HG03342 (cell line): ENCODE results near the gene FDXACB1.
"Not testable (repeated sequence)": the region's sequence is repeated elsewhere in the genome, so short reads cannot be mapped to it uniquely, and the experiment has no call there.

Source experiments
- ATAC-seq: cut with Tn5 transposase; IDR thresholded peaks from one replicate; pipeline ENCODE4 v1.9.1; 2021; ENCODE audit warnings: mild to moderate bottlenecking, moderate library complexity; ENCODE audit not compliant: unreplicated experiment

FDXACB1 gene

DNA sequence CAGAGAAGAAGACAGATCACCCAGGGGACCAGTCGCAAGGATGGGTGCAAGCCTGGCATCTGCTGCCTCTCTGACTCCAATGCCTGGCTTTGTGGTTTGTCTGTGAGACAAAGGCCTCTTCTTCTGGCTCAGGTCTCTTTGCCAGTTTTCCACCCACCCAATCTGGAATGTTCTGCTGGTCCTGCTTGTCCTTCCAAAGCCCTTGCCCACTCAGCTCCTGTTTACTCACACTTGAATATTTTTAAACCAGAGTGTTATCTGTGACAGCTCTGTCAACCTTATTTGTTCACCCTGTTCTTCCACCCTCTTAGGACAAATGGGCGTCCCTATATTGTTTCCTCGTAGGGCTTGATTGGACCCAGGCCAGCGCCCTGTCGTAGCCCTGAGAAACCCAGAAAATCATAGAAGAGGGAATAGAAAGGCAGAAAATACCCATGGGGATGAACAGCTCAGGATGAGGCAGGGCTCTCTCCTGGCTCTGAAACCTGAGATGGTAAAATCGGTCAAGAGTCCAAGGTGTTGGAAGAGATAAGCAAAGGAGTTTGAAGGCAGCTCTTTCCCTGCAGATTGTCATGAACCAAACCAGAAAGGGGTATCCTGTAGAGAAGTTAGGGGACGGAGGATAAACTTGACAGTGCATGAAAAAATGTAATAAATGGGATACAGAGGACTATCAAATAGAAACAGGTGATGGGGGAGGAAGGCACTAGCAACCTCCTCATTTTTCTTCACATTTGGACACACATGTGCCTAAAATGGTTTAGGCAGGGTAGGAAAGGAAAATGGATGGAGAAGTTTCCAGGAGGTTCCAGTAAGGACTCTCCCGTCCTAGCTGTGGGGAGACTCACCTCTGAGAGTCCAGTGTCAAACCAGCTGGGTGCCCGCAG, 32.0 kb upstream of the FDXACB1 start:
- ATAC-seq = no peak

DNA sequence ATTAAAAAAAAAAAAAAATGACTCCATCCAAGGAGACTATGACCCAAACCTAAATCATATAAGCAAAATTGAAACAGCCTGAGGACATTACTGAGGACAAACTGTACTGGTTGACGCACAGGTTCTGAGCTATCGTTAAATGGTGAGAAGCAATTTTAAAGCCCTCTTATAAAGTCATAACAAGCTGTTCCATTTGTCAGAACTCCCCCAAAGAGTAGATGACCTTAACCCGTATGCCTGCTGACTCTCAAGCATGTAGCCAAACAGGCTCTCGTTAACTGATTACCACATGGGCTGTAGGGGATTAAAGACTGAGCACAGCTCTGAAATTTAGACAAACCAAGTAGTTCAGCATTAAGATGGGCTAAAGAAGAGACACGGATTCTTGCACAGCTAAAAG, 30.4 kb upstream of the FDXACB1 start:
- no peak for ATAC-seq

DNA sequence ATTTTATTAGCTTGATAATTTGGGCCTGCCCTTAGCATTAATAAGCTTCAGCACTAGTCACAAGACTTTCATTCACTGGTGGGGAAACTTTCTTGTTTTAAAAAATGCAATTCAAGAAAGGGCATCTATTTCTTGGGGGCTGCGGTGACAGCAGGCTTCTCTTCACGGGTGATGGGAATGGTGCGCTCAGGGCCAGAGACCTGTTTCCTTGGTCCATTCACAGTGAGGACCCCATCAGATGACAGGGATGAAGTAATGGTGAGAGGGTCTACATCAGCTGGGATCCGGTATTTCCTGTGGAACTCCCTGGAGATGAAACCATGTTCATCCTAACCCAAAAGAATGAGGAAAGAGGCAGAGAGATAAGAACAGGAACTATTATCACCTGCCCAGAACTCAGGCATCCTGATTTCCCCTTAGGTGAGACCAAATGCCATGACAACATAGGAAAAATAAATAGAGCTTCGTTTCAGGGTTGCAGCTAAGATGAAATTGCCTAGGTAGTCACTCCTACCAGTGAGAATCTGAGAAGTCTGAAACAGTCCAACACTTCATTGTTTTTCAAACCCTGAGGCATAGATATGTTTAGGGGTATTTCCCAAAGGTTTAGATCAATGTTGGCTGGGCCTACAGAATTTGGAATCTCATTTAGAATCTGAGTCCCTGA, 29.8 kb upstream of the FDXACB1 start:
- no peak for ATAC-seq

DNA sequence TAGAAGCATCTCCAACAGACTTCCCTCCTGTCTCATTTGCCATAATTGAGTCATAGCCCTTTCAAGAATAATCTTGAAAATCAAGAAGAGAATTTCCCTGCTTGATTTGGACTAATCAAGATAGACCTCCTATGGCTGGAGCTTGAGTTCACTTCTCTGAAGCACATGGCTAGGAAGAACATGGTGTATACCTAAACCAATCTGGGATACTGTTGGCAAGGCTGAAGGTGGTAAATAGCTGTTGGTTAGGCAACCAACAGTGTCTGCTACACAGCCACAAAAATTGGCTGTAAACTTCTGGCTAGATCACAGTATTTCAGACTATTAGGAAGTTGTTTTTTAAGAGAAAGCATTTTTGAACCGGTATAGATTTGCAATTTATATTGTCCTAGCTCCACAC, 27.7 kb upstream of the FDXACB1 start:
- ATAC-seq = no peak

DNA sequence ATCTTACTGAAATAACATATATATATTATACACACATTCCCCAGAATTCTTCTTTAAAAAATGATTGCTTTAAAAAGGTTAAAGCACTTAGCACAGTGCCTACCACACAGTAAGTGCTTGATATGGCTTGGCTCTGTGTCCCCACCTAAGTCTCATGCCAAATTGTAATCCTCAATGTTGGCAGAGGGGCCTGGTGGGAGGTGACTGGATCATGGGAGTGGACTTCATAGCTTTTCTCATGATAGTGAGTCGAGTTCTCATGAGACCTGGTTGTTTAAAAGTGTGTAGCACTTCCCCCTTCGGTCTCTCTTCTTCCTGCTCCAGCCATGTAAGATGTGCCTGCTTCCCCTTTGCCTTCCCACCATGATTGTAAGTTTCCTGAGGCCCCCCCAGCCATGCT, 26.4 kb upstream of the FDXACB1 start:
- no peak for ATAC-seq

DNA sequence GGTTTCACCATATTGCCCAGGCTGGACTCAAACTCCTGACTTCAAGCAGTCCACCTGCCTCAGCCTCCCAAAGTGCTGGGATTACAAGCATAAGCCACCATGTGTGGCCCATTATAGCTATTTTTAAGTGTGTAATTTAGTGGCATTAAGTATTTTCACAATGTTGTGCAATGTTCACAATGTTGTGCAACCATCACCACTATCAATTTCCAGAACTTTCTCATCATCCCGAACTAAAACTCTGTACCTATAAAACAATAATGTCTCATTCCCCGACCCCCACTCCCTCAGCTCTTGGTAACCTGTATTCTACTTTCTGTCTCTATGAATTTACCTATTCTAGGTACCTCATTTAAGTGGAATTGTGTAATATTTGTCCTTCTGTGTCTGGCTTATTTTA, 7.9 kb upstream of the FDXACB1 start:
- ATAC-seq = no peak

DNA sequence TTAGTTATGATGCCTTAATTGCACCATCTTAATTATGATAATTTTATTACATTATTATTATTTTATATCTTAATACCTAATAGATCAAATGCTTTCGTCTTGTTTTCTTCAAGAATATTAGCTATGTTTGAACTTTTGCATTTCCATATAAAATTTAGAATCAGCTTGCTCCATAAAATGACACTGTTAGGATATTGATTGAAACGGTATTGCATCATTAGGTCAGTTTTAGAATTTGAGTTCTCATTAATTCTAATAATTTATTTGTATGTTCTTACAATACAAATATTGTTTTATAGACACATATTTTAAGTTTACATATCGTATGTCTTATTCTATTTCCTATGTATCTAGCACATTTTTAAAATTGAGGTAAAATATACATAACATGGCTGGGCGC, 7.1 kb upstream of the FDXACB1 start:
- ATAC-seq = no peak

DNA sequence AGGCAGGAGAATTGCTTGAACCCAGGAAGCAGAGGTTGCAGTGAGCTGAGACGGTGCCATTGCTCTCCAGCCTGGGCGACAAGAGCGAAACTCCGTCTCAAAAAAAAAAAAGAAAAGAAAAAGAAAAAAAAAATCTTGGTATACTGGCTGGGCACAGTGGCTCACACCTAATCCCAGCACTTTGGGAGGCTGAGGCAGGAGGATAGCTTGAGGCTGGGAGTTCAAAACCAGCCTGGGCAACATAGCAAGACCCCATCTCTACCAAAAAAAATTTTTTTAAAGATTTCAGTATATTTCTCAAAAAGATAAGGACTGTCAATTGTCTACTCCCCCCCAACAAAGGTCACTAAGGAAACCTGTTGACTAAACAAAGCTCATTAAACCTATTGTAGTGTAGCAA, 6.1 kb upstream of the FDXACB1 start:
- not testable (repeated sequence) for ATAC-seq

DNA sequence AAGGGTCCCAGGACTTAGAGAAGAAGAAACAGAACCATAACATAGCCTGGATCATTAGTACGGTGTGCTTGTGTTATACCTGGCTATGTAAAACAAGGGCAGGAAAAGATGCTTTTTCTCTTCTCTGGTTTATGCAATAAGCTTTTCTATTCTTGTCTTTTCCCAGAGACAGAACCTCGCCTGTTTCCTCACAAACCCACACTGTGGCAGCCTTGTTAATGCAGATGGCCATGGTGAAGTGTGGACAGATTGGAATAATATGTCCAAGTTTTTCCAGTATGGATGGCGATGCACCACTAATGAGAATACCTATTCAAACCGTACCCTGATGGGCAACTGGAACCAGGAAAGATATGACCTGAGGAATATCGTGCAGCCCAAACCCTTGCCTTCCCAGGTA, 3.2 kb upstream of the FDXACB1 start:
- no peak for ATAC-seq

DNA sequence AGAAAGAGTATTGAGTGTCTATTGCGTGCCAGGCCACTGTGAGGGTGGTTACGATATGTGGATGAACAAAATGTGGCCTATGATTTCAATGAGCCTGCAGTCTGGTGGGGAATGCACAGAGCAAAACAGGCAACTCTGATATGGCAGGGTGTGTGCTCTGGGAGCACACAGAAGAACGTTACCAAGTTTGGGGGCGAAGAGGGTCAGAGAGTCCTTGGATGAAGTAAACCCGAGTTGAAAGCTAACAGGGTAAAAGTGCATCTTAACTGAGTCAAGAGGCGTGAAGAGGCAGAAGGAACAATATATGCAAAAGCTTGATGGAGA, 634 bp upstream of the FDXACB1 start:
- ATAC-seq = peak; percentile 6

DNA sequence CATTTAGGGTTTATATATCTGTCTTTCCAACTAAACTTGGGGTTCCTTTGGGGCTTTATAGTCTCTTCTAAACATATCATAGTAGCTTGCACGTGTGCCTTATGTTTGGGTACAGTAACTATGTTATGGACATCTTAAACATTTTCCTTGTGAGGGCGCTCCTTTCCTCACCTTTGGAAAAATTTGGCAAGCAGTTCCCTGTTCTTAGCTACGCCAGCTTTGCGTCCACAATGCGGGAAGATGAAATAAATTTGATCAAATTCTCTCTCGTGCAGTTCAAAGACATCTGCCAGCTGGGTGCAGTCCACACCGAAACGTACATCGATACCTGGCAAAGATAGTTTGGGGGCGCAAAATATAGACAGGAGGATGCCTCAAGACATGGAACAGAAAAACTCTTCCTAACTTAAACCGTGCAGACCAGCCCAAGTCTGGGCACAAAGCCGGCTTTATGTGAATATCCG, 548 bp downstream of the FDXACB1 start:
- peak; percentile 12 for ATAC-seq

DNA sequence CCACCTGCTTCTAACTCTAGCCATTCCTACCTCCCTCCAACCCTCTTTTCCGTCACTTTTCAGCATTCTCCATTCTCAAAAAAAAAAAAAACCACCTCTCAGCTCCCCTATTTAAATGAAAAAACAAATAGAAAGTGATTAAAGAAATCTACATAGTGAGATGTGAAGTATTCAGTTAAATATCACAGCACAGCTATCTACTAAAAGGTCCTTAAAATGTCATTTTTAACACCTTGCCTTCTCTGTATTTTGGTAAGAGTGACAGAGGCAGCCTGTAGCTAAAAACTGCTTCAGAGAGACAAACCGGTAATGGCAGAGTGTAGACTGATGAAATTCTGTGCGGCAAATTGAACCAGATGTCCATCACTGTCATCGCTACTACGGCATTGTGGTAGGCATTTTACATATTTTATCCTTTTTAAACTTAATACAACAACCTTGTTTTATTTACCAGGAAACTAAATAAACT, 7.2 kb downstream of the FDXACB1 start:
- no peak for ATAC-seq

DNA sequence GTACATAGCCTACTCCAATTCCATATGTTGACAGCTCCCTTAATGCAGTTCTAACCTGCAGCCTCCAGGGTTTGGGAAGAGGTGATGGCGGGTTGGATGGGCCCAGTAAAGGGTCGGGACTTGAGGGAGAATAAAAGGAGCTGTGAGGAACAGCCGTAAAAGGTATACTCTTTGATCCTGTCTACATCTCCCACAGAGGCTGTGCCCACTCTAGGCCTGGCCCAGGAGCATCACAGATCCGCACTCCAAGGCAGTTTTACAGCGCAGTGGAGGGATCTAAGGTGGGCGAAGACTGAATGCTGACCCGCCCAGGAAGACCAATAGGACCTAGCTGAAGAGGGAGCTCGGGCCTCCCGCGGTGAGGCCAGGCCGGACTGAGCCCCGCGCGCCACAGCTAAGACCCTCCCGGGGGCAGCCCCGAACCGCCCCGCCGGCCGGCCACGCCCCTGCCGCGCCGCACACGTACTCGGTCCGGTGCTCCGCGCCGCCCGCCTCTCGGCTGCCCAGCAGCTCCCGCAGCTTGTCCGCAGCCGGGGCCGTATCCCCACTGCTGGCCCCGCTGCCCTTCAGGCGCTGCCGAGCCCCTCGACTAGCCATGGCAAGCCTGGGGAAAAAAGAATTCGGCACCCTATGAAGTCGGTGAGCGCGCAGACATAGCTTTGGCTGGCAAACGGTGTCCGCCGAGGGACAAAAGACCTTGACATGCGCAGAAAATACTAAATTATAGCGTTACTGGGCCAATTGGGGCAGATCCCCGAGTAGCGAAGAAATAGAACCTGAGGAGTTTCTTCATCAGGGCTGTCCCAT, 7.9 kb downstream of the FDXACB1 start, which contains the start of gene ALG9:
ALG9 (minus strand) TSS at position 696 of the 807 bp plus-strand sequence; CDS start at position 597, 99 bp downstream.
- ATAC-seq = peak; percentile 80

DNA sequence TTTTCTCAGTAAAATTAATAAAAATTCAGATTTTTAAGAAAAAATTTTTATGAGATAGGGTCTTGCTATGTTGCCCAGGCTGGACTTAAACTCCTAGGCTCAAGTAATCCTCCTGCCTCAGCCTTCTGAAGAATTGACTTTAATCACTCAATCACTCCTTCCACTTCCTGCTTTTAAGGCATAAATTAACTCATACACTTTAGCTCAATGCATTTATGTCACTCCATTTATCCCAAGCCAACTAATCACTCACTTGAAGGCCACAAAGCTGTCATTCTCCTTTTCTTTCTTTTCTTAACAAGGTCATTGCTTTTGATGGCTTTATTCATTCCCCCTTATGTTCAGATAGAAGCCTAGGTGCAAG, 8.5 kb downstream of the FDXACB1 start:
- peak; percentile 13 for ATAC-seq

DNA sequence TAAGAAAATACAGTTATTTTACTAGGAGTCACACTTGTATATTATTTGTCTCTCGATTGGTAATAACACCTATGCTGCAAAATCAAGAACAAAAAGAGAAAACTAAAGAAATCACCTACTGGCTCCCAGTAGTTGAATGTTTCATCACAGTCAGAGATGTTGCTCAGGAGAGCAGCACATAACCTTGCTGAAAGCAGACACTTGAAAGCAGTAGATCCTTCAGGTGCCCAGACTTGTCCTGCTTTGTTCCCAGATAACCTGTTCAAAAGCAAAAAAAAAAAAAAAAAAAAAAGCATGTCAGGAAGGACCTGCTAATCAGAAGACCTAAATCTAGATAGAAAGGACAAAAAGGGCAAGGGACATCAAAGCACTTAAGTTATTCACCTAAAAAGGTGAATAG, 8.9 kb downstream of the FDXACB1 start:
- no peak for ATAC-seq

DNA sequence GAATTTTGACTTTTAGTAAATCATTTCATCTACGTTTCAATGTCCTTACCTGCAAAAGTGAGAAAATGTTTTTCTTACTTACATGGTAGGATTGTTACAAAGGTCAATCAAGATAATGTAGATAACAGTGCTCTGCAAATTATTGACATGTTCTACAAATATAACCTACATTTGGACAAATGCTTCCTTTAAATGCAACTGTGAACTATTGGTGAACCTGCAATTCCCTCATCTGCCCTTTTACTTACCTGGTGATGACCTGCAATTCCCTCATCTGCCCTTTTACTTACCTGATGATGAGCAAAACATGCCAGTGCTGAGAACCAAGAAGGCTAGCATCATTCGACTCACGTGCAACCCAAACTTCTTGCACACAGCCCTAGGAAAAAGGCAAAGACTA, 18.7 kb downstream of the FDXACB1 start:
- no peak for ATAC-seq

DNA sequence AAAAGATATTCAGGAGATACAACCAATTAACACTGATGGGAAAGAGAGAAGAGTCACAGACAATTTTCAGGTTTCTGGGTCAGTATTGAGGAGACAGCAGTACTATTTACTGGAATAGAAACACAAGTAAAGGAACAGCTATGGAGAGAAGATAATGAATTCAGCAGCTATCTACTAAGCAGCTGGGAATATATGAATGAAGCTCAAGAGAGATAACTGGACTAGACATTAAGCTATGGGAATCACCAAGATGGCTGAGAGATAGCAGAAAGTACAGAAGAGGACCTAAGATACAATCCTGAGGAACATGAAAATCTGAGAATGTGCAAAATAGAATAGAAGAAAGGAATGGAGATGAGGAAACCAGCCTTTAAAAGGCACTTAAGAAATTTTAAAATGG, 23.5 kb downstream of the FDXACB1 start:
- ATAC-seq = no peak

DNA sequence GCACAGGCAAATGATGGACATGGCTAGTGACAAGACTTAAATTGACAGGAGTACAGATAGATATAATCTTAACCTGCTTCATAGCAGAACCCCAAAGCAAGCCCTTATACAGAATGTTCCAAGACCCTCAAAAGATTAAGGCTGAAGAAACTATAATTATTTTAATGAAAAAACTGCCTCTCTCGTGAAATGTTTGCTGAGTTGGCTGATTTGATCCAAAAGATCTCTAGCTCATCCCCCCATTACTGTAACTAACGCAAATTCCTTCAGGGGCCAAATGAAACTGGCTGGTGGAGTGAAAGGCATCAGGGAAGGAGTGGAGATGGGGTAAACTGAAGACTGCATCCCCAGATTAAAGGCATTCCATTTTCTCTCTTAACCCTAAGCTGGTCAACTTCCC, 26.9 kb downstream of the FDXACB1 start:
- ATAC-seq = no peak

DNA sequence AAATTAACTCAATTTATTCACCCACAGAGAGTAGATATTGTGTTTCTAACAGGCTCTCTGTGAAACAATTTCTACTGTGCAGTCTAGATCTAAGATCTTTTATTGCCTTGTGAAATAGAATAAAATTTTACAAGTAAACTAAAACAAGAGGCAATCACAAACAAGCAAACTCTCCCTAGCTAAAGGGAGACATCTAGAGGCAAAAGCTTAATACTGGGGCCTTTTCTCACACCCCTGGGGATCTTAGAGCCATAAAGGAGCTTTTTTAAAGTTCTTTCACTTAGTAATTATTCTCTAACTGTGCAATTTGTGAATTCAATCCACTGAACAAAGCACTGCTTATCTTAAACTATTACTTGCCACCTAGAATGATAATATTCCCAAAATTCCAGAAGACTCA, 27.3 kb downstream of the FDXACB1 start:
- no peak for ATAC-seq

DNA sequence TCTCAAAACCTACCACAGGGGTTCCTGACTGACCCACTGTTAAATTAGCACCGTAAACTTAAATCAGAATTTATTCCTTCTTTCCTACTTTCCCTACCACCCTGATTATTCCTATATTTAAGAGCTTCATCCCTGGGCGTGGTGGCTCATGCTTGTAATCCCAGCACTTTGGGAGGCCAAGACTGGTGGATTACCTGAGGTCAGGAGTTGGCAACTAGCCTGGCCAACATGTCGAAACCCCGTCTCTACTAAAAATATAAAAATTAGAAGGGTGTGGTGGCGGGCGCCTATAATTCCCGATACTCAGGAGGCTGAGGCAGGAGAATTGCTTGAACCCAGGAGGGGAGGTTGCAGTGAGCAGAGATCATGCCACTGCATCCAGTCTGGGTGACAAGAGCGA, 27.9 kb downstream of the FDXACB1 start:
- ATAC-seq = no peak

DNA sequence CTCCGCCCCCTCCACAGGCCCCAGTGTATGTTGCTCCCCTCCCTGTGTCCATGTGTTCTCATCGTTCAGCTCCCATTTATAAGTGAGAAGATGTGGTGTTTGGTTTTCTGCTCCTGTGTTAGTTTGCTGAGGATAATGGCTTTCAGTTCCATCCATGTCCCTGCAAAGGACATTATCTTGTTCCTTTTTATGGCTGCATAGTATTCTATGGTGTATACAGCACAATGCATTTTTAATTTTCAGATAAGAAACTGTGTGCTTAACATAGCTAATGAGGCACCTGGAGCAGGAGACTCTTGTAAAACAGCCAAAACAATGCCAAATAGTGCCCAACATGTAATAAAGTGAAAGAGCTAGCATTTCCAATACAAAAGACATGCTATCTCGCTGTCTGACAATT, 29.3 kb downstream of the FDXACB1 start:
- ATAC-seq = no peak
